Keratinocyte (primary cell): ENCODE measurements around the gene PLEKHG4. TPM values are rescaled to one million over a fixed set of nuclear protein-coding genes. Genes with fewer than 3 reads are reported as not detected.

Source experiments
- DNase-seq: peaks from one replicate; pipeline ENCODE4 v3.0.0-alpha.2; 2011; ENCODE audit warnings: low read depth, missing footprints, low spot score
- FAIRE-seq: peaks from 2 replicates; lab custom pipeline; 2011; peaks lifted over from hg19 to GRCh38; lab: Jason Lieb, UNC
- H2AFZ ChIP-seq: 2 replicates; pipeline ENCODE4 v1.6.0; 2012; ENCODE audit warnings: low read length, control low read depth, inconsistent platforms; ENCODE audit not compliant: control insufficient read depth
- H3K27ac ChIP-seq: 2 replicates; pipeline ENCODE4 v1.5.1; 2011; ENCODE audit warnings: low read length; ENCODE audit not compliant: control insufficient read depth, insufficient read depth
- H3K27me3 ChIP-seq: 3 replicates; pipeline ENCODE4 v1.6.0; 2011; ENCODE audit warnings: low read length; ENCODE audit not compliant: control insufficient read depth, insufficient read depth; ENCODE audit errors: extremely low read depth
- H3K36me3 ChIP-seq, 2 experiments: 2 replicates in 1 of 2; 3 replicates in 1 of 2; pipeline ENCODE4 v1.5.1; 2011; ENCODE audit warnings: low read length in 2 of 2, mild to moderate bottlenecking in 1 of 2; ENCODE audit not compliant: control insufficient read depth in 2 of 2, insufficient read depth in 2 of 2; ENCODE audit errors: extremely low read depth in 1 of 2
- H3K4me1 ChIP-seq: 3 replicates; pipeline ENCODE4 v1.5.1; 2011; ENCODE audit warnings: low read length; ENCODE audit not compliant: control insufficient read depth, insufficient read depth; ENCODE audit errors: extremely low read depth
- H3K4me2 ChIP-seq: 3 replicates; pipeline ENCODE4 v1.6.0; 2011; ENCODE audit warnings: low read depth, low read length; ENCODE audit not compliant: control insufficient read depth, insufficient read depth; ENCODE audit errors: extremely low read depth
- H3K4me3 ChIP-seq, 3 experiments: fragments of 200-600 bp in 1 of 3; sonication (generic) in 1 of 3; 2 replicates in 2 of 3; 3 replicates in 1 of 3; pipeline ENCODE4 v1.5.1; 2011 to 2016; ENCODE audit warnings: low read length in 3 of 3, mild to moderate bottlenecking in 3 of 3, control low read depth in 2 of 3, inconsistent platforms in 1 of 3, low read depth in 1 of 3, mixed read lengths in 1 of 3, mixed run types in 1 of 3, moderate library complexity in 1 of 3; ENCODE audit not compliant: control insufficient read depth in 2 of 3, insufficient read depth in 2 of 3; ENCODE audit errors: extremely low read depth in 1 of 3
- H3K79me2 ChIP-seq: 2 replicates; pipeline ENCODE4 v1.6.0; 2012; ENCODE audit warnings: low read length; ENCODE audit not compliant: control insufficient read depth, insufficient read depth
- H3K9ac ChIP-seq: 3 replicates; pipeline ENCODE4 v1.6.0; 2011; ENCODE audit warnings: low read length; ENCODE audit not compliant: control insufficient read depth, insufficient read depth; ENCODE audit errors: extremely low read depth
- H3K9me1 ChIP-seq: 3 replicates; pipeline ENCODE4 v1.6.0; 2011; ENCODE audit warnings: low read length; ENCODE audit not compliant: control insufficient read depth, insufficient read depth; ENCODE audit errors: extremely low read depth
- H3K9me3 ChIP-seq: 2 replicates; pipeline ENCODE4 v1.5.1; 2012; ENCODE audit warnings: low read depth, low read length; ENCODE audit not compliant: control insufficient read depth
- H4K20me1 ChIP-seq: 3 replicates; pipeline ENCODE4 v1.6.0; 2011; ENCODE audit warnings: low read length; ENCODE audit not compliant: control insufficient read depth, insufficient read depth; ENCODE audit errors: extremely low read depth
- EZH2 ChIP-seq: IDR thresholded peaks from one replicate; pipeline ENCODE4 v1.6.1; 2012; ENCODE audit warnings: inconsistent platforms, mild to moderate bottlenecking, low read length, moderate library complexity
- dilution Hi-C: fragments of 300-500 bp; cut with MboI; formaldehyde crosslinking; loops from one replicate; pipeline ENCODE4 v1.7.0; 2020; ENCODE audit warnings: low sequenced_read_pairs; ENCODE audit not compliant: extremely low pct_ligation_motif_present
- polyA plus RNA-seq, 5 experiments: library from polyadenylated mRNA; depleted of rRNA in 3 of 5; stranded (reverse) in 3 of 5; stranded (forward) in 1 of 5; unstranded in 1 of 5; fragments of >200 nt; gene quantifications; 1 replicate in 1 of 5; 2 replicates in 3 of 5; 3 replicates in 1 of 5; pipeline versions ENCODE4 v1.2.1 to v1.2.3, GENCODE V29; 2011 to 2012; ENCODE audit warnings: missing spikeins in 2 of 5, low read depth in 1 of 5, low replicate concordance in 1 of 5
- TF ChIP-seq, protein P1 (sequence below), 3 experiments: IDR thresholded peaks in 1 of 3; conservative IDR thresholded peaks in 1 of 3; optimal IDR thresholded peaks in 1 of 3; 2 replicates in 2 of 3; 3 replicates in 1 of 3; pipeline versions ENCODE3 to v1.5.1; 2011; ENCODE audit warnings: low read length in 3 of 3, mild to moderate bottlenecking in 3 of 3, moderate library complexity in 2 of 3, control low read depth in 1 of 3, inconsistent platforms in 1 of 3; ENCODE audit not compliant: insufficient read depth in 2 of 3; ENCODE audit errors: extremely low read depth in 1 of 3

The PLEKHG4 gene
- polyA plus RNA-seq, 1 donor (not counting 4 experiments of a cell fraction or from before 2014, with no cell fraction given), result 1.3 TPM

DNA sequence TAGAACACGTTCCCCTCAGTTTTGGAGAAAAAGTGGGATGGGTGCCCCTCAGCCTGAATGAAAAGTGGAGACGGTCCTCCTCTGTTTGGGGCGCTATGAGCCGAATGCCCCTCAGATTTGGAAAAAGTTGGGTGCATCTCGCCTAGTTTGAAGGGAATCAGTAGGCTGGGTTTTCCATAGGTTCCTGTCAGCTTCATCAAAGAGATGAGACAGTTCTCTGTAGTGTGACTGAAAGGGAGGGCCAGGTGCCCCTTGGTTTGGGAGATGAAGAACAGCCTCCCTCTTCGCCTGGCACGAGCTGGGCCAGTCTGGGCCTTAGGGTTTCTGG lies 31.3 kb upstream of the PLEKHG4 start:
- H4K20me1 ChIP-seq, result no peaks in the 10 kb centered on the region
- H3K9me1 ChIP-seq, result no peaks in the 10 kb centered on the region
- peak overlapping the region; percentile 53 for H3K9ac ChIP-seq
- H3K36me3 ChIP-seq, result peaks cover 0 to 5% of the 10 kb centered on the region in 2 experiments
- TF ChIP-seq EZH2, result no peak
- TF ChIP-seq, protein P1, sequence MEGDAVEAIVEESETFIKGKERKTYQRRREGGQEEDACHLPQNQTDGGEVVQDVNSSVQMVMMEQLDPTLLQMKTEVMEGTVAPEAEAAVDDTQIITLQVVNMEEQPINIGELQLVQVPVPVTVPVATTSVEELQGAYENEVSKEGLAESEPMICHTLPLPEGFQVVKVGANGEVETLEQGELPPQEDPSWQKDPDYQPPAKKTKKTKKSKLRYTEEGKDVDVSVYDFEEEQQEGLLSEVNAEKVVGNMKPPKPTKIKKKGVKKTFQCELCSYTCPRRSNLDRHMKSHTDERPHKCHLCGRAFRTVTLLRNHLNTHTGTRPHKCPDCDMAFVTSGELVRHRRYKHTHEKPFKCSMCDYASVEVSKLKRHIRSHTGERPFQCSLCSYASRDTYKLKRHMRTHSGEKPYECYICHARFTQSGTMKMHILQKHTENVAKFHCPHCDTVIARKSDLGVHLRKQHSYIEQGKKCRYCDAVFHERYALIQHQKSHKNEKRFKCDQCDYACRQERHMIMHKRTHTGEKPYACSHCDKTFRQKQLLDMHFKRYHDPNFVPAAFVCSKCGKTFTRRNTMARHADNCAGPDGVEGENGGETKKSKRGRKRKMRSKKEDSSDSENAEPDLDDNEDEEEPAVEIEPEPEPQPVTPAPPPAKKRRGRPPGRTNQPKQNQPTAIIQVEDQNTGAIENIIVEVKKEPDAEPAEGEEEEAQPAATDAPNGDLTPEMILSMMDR (optimal IDR thresholded peaks at IDR 0.05 in 1 of 3, IDR thresholded peaks at IDR 0.05 in 1 of 3, conservative IDR thresholded peaks at IDR 0.05 in 1 of 3; ENCODE audit: extremely low read depth in 1 of 3, insufficient read depth in 2 of 3, low read length in 3 of 3), result no peak
- no peaks in the 10 kb centered on the region for H3K9me3 ChIP-seq
- H3K4me2 ChIP-seq, result peak overlapping the region; percentile 82
- H3K27ac ChIP-seq, result no peak overlapping the region
- peaks cover 18% of the 10 kb centered on the region for H3K27me3 ChIP-seq
- peak overlapping the region; percentile 40 to 62 (median 57) for H3K4me3 ChIP-seq
- H3K4me1 ChIP-seq, result peaks cover 43% of the 10 kb centered on the region
- H3K79me2 ChIP-seq, result peaks cover 10% of the 10 kb centered on the region
- FAIRE-seq (no peak), DNase-seq (no peak)
- dilution Hi-C loops, result no loop called here
- H2AFZ ChIP-seq, result peak overlapping the region; percentile 81

DNA sequence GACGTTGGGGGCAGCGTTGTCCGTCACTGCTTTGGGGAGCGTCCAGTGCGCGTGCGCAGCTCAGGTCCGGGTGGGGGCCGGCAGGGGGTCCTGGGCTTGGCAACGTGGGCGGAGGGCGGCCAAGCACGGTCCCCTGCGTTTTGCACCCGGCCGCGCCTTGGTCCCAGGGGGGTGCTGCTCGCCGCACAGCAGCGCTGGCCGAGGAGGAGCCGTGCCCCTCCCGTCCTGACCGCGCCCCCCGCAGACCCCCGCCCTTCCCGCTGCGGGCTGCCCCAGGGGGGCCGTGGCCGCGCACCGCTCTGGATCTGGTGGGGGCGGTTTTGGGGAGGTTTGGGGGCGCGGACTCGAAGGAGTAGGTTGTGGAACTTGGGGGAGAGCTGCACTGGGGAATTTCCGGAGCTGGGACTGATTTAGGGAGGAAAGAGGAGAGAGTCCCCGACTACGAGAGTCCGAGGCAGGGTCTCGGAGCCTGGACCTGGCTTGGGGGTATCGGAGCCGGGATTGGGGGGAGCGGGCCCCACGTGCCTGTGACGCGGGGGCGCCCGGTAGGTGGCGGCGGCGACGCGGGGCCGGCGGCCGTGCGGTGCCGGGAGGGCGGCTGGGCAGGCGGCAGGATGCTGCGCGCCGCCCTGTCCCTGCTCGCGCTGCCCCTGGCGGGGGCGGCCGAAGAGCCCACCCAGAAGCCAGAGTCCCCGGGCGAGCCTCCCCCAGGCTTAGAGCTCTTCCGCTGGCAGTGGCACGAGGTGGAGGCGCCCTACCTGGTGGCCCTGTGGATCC lies 30.7 kb upstream of the PLEKHG4 start, which contains the start of gene SLC9A5:
SLC9A5 (plus strand) TSS at position 579 of the 777 bp plus-strand sequence; CDS start at position 615, 36 bp downstream.
- no peak for FAIRE-seq
- TF ChIP-seq, protein P1 (optimal IDR thresholded peaks at IDR 0.05 in 1 of 3, IDR thresholded peaks at IDR 0.05 in 1 of 3, conservative IDR thresholded peaks at IDR 0.05 in 1 of 3; ENCODE audit: extremely low read depth in 1 of 3, insufficient read depth in 2 of 3, low read length in 3 of 3), result peak in 2 of 3 experiments; percentile 3 to 49
- no peak for TF ChIP-seq EZH2
- dilution Hi-C loops, result no loop called here
- Histone ChIP-seq H3K27me3 (peaks cover 18% of the 10 kb centered on the region), H3K9ac (peak within 1 kb of the TSS; percentile 53), H2AFZ (peak within 1 kb of the TSS; percentile 81), H3K9me1 (no peaks in the 10 kb centered on the region), H3K36me3 (no peaks in the 10 kb centered on the region), H4K20me1 (no peaks in the 10 kb centered on the region), H3K4me2 (peak within 1 kb of the TSS; percentile 82), H3K4me1 (peaks cover 37% of the 10 kb centered on the region), H3K4me3 (peak within 1 kb of the TSS; percentile 40 to 62 (median 57)), H3K79me2 (peaks cover 6% of the 10 kb centered on the region), H3K27ac (no peak within 1 kb of the TSS), H3K9me3 (no peaks in the 10 kb centered on the region)
- no peak for DNase-seq
